H1 (cell line): Measurements from ENCODE around the gene BMPR1A. TPM values are rescaled to one million over a fixed set of nuclear protein-coding genes. Genes with fewer than 3 reads are reported as not detected.

ENCODE experiments used
- CTCF ChIA-PET: fragments of 300-600 bp; sonication (Branson Sonifier 250); formaldehyde crosslinking; loops from one replicate; lab custom pipeline; 2021; ENCODE audit not compliant: partially characterized antibody; lab: Charles Lee
- POLR2A ChIA-PET: fragments of 300-600 bp; sonication (Branson Sonifier 250); formaldehyde crosslinking; loops from one replicate; lab custom pipeline; 2021; ENCODE audit warnings: inconsistent platforms; ENCODE audit not compliant: partially characterized antibody; lab: Charles Lee
- DNase-seq, 2 experiments: peaks; one replicate each; pipeline versions ENCODE4 v3.0.0 to v3.0.0-alpha.2; 2010 to 2022; ENCODE audit warnings: low spot score in 2 of 2, low read depth in 1 of 2, mixed read lengths in 1 of 2
- FAIRE-seq: peaks from 2 replicates; lab custom pipeline; 2011; peaks lifted over from hg19 to GRCh38; lab: Jason Lieb, UNC
- H2AFZ ChIP-seq: 2 replicates; pipeline ENCODE4 v1.8.1; 2012; ENCODE audit warnings: low read length, inconsistent platforms
- H2AK5ac ChIP-seq: 2 replicates; pipeline ENCODE4 v1.6.1; 2013; ENCODE audit warnings: low read depth, low read length
- H2BK120ac ChIP-seq: replicated peaks from 2 replicates; pipeline ENCODE3; 2013; ENCODE audit warnings: low read depth, low read length, inconsistent platforms
- H2BK12ac ChIP-seq: 2 replicates; pipeline ENCODE4 v1.6.1; 2013; ENCODE audit warnings: low read depth, low read length
- H2BK15ac ChIP-seq: 2 replicates; pipeline ENCODE4 v1.6.1; 2013; ENCODE audit warnings: low read length
- H2BK20ac ChIP-seq: 2 replicates; pipeline ENCODE4 v1.6.1; 2013; ENCODE audit warnings: low read length
- H2BK5ac ChIP-seq: 2 replicates; pipeline ENCODE4 v1.6.1; 2013; ENCODE audit warnings: low read depth, low read length
- H3K14ac ChIP-seq: 2 replicates; pipeline ENCODE4 v1.6.1; 2013; ENCODE audit warnings: inconsistent platforms; ENCODE audit not compliant: insufficient read length
- H3K18ac ChIP-seq: 2 replicates; pipeline ENCODE4 v1.6.1; 2013; ENCODE audit warnings: low read length; ENCODE audit errors: extremely low read depth
- H3K23ac ChIP-seq: 2 replicates; pipeline ENCODE4 v1.6.1; 2013; ENCODE audit warnings: inconsistent platforms; ENCODE audit not compliant: insufficient read length
- H3K23me2 ChIP-seq: 2 replicates; pipeline ENCODE4 v1.6.1; 2013; ENCODE audit warnings: low read depth, low read length
- H3K27ac ChIP-seq: 2 replicates; pipeline ENCODE4 v1.6.1; 2011; ENCODE audit warnings: low read depth, low read length, inconsistent platforms
- H3K27me3 ChIP-seq, 4 experiments: replicated peaks in 1 of 4; 1 replicate in 1 of 4; 2 replicates in 3 of 4; pipeline versions ENCODE4 v1.6.1 to v1.8.1; 2011 to 2013; ENCODE audit warnings: low read length in 3 of 4, mild to moderate bottlenecking in 3 of 4, inconsistent platforms in 2 of 4, mixed read lengths in 2 of 4, moderate library complexity in 1 of 4; ENCODE audit not compliant: control insufficient read depth in 3 of 4, insufficient read depth in 3 of 4; ENCODE audit errors: extremely low read depth in 1 of 4
- H3K36me3 ChIP-seq, 4 experiments: 2 replicates each; pipeline versions ENCODE4 v1.6.1 to v1.8.1; 2011 to 2013; ENCODE audit warnings: mild to moderate bottlenecking in 4 of 4, low read length in 3 of 4, moderate library complexity in 2 of 4, control low read depth in 1 of 4, inconsistent platforms in 1 of 4; ENCODE audit not compliant: insufficient read depth in 4 of 4, control insufficient read depth in 2 of 4
- H3K4ac ChIP-seq: replicated peaks from 2 replicates; pipeline ENCODE3; 2013; ENCODE audit warnings: low read length, low read depth, mixed read lengths, inconsistent platforms; ENCODE audit not compliant: insufficient read length
- H3K4me1 ChIP-seq, 4 experiments: replicated peaks in 1 of 4; 1 replicate in 1 of 4; 2 replicates in 3 of 4; pipeline versions ENCODE4 v1.6.1 to v1.8.1; 2011 to 2013; ENCODE audit warnings: low read length in 3 of 4, inconsistent platforms in 2 of 4, mixed read lengths in 1 of 4; ENCODE audit not compliant: insufficient read depth in 4 of 4, control insufficient read depth in 3 of 4
- H3K4me2 ChIP-seq, 2 experiments: 2 replicates each; pipeline versions ENCODE4 v1.6.1 to v1.8.1; 2011 to 2013; ENCODE audit warnings: low read depth in 2 of 2, low read length in 2 of 2, control low read depth in 1 of 2, inconsistent platforms in 1 of 2, mild to moderate bottlenecking in 1 of 2; ENCODE audit not compliant: insufficient read depth in 1 of 2
- H3K4me3 ChIP-seq, 4 experiments: fragments of 200-600, 300-600 bp in 1 of 4; sonication (generic), shearing (Covaris generic), sonication (Bioruptor Twin) in 1 of 4; 2 replicates each; pipeline versions ENCODE4 v1.5.1 to v1.8.1; 2011 to 2016; ENCODE audit warnings: low read length in 4 of 4, low read depth in 3 of 4, control low read depth in 2 of 4, inconsistent platforms in 2 of 4, mild to moderate bottlenecking in 2 of 4, mixed read lengths in 1 of 4, moderate library complexity in 1 of 4; ENCODE audit not compliant: insufficient read depth in 2 of 4; ENCODE audit errors: extremely low read depth in 1 of 4
- H3K56ac ChIP-seq: replicated peaks from 2 replicates; pipeline ENCODE3; 2013; ENCODE audit warnings: low read depth, mild to moderate bottlenecking, mixed read lengths, low read length, inconsistent platforms; ENCODE audit not compliant: insufficient read length
- H3K79me1 ChIP-seq: 2 replicates; pipeline ENCODE4 v1.6.1; 2013; ENCODE audit warnings: low read depth, low read length, control low read depth
- H3K79me2 ChIP-seq, 2 experiments: 2 replicates each; pipeline versions ENCODE4 v1.6.1 to v1.8.1; 2012 to 2013; ENCODE audit warnings: low read length in 2 of 2, mild to moderate bottlenecking in 2 of 2, inconsistent platforms in 1 of 2; ENCODE audit not compliant: insufficient read depth in 2 of 2, control insufficient read depth in 1 of 2
- H3K9ac ChIP-seq, 4 experiments: replicated peaks in 1 of 4; 1 replicate in 1 of 4; 2 replicates in 3 of 4; pipeline versions ENCODE4 v1.6.1 to v1.8.1; 2011 to 2013; ENCODE audit warnings: low read depth in 3 of 4, low read length in 3 of 4, control low read depth in 2 of 4, mild to moderate bottlenecking in 2 of 4, moderate library complexity in 2 of 4, inconsistent platforms in 1 of 4; ENCODE audit errors: extremely low read depth in 1 of 4
- H3K9me3 ChIP-seq, 2 experiments: 2 replicates each; pipeline versions ENCODE4 v1.6.1 to v1.8.1; 2012 to 2013; ENCODE audit warnings: mild to moderate bottlenecking in 2 of 2, moderate library complexity in 2 of 2, control low read depth in 1 of 2, inconsistent platforms in 1 of 2, low read depth in 1 of 2, low read length in 1 of 2, mixed read lengths in 1 of 2; ENCODE audit not compliant: insufficient read depth in 2 of 2
- H4K20me1 ChIP-seq, 2 experiments: replicated peaks in 1 of 2; 2 replicates each; pipeline versions ENCODE3 to v1.8.1; 2011 to 2013; ENCODE audit warnings: inconsistent platforms in 2 of 2, low read length in 2 of 2, mild to moderate bottlenecking in 1 of 2; ENCODE audit not compliant: insufficient read depth in 2 of 2, control insufficient read depth in 1 of 2
- H4K5ac ChIP-seq: 2 replicates; pipeline ENCODE4 v1.6.1; 2013; ENCODE audit warnings: low read length, low read depth, mixed read lengths, inconsistent platforms; ENCODE audit not compliant: insufficient read length
- H4K8ac ChIP-seq: 2 replicates; pipeline ENCODE4 v1.8.0; 2013; ENCODE audit warnings: mild to moderate bottlenecking, moderate library complexity, low read length, inconsistent platforms; ENCODE audit not compliant: insufficient read depth; ENCODE audit errors: extremely low read depth
- H4K91ac ChIP-seq: replicated peaks from 2 replicates; pipeline ENCODE3; 2013; ENCODE audit warnings: low read length, mixed read lengths, inconsistent platforms; ENCODE audit not compliant: insufficient read length
- BRCA1 ChIP-seq: IDR thresholded peaks from 2 replicates; pipeline ENCODE4 v1.6.1; 2012; ENCODE audit warnings: low read depth, low read length, improper control_type of control experiment
- CHD2 ChIP-seq: IDR thresholded peaks from 2 replicates; pipeline ENCODE4 v1.6.1; 2012; ENCODE audit warnings: low read length, improper control_type of control experiment
- CREB1 ChIP-seq: IDR thresholded peaks from 2 replicates; pipeline ENCODE4 v1.6.1; 2012; ENCODE audit warnings: inconsistent platforms
- EGR1 ChIP-seq: IDR thresholded peaks from 2 replicates; pipeline ENCODE4 v1.6.1; 2011; ENCODE audit warnings: low read depth, low read length, borderline replicate concordance
- HDAC2 ChIP-seq, 2 experiments: fragments of 300-600 bp in 1 of 2; sonication (generic) in 1 of 2; IDR thresholded peaks; 2 replicates each; pipeline ENCODE4 v1.6.1; 2011 to 2012; ENCODE audit warnings: low read depth in 2 of 2, low read length in 2 of 2, mild to moderate bottlenecking in 2 of 2, moderate library complexity in 2 of 2, borderline replicate concordance in 1 of 2, inconsistent platforms in 1 of 2
- JUN ChIP-seq: IDR thresholded peaks from 2 replicates; pipeline ENCODE4 v1.6.1; 2011; ENCODE audit warnings: low read depth, mild to moderate bottlenecking, improper control_type of control experiment, low read length
- KDM4A ChIP-seq: IDR thresholded peaks from one replicate; pipeline ENCODE4 v1.7.1; 2012; ENCODE audit warnings: low read depth, mild to moderate bottlenecking, moderate library complexity, low read length, inconsistent platforms; ENCODE audit not compliant: severe bottlenecking
- NANOG ChIP-seq: IDR thresholded peaks from 2 replicates; pipeline ENCODE4 v1.6.1; 2011; ENCODE audit warnings: low read length, low read depth, mild to moderate bottlenecking, inconsistent platforms; ENCODE audit not compliant: insufficient read depth, poor library complexity, severe bottlenecking
- RNF2 ChIP-seq: fragments of 200-900, 300-1000 bp; sonication (generic); IDR thresholded peaks from 2 replicates; pipeline ENCODE4 v1.7.1; 2016; ENCODE audit warnings: borderline replicate concordance, low read depth, mild to moderate bottlenecking, antibody characterized with exemption, low read length; ENCODE audit not compliant: poor library complexity, severe bottlenecking; ENCODE audit errors: missing control alignments
- SIRT6 ChIP-seq: IDR thresholded peaks from one replicate; pipeline ENCODE4 v1.7.1; 2012; ENCODE audit warnings: low read length, inconsistent platforms
- SP1 ChIP-seq: IDR thresholded peaks from 2 replicates; pipeline ENCODE4 v1.6.1; 2011; ENCODE audit warnings: low read depth, low read length
- TAF7 ChIP-seq: optimal IDR thresholded peaks from 2 replicates; pipeline ENCODE3; 2011; ENCODE audit warnings: low read depth, mild to moderate bottlenecking, inconsistent platforms, low read length, moderate library complexity, borderline replicate concordance
- TEAD4 ChIP-seq: IDR thresholded peaks from 2 replicates; pipeline ENCODE4 v1.6.1; 2012; ENCODE audit warnings: low read depth, low read length, inconsistent platforms, mixed read lengths
- WGBS, 2 experiments: shearing (Covaris generic) in 1 of 2; methylation state at CpG; one replicate each; pipeline versions ENCODE4 v1.1.6 to v1.1.7; 2013 to 2015; ENCODE audit warnings: low lambda C conversion rate in 2 of 2, mixed read lengths in 2 of 2, inconsistent platforms in 1 of 2, low coverage in 1 of 2, missing lambda C conversion rate in 1 of 2; ENCODE audit not compliant: insufficient replicate concordance in 2 of 2, insufficient coverage in 1 of 2, insufficient read length in 1 of 2; ENCODE audit errors: extremely low coverage in 1 of 2, missing lambda C conversion rate in 1 of 2; 5-methylcytosine and 5-hydroxymethylcytosine counted together
- polyA plus RNA-seq, 7 experiments: library from polyadenylated mRNA; depleted of rRNA in 3 of 7; stranded (reverse) in 5 of 7; unstranded in 2 of 7; fragments of >200 nt in 5 of 7; fragments of 200-250 nt in 2 of 7; gene quantifications; 1 replicate in 5 of 7; 2 replicates in 1 of 7; 4 replicates in 1 of 7; pipeline versions ENCODE4 v1.2.1 to v1.2.3, GENCODE V29; 2011 to 2013; ENCODE audit warnings: missing spikeins in 2 of 7, mixed read lengths in 2 of 7
- total RNA-seq: library from RNA; stranded (reverse); fragmentation: NEBNext Ultra II Directional; extraction: Animal tissue kit (Norgen Biotek cat#: 25700); gene quantifications from 2 replicates; pipeline ENCODE4 v1.2.1, GENCODE V29; 2021

Gene BMPR1A
- total and polyA plus RNA-seq, 2 of the 8 experiments (the other 6 are each of a cell fraction or from before 2014, with no cell fraction given) = 34.4 to 129 TPM

GRCh38 chr10:86976362-86977056, 220.1 kb downstream of the BMPR1A start:
- Histone ChIP-seq H4K5ac (no peak overlapping the region), H3K56ac (no peak overlapping the region), H3K79me2 (no peaks in the 10 kb centered on the region), H4K91ac (no peak overlapping the region), H3K9me3 (no peaks in the 10 kb centered on the region), H3K27ac (no peak overlapping the region), H2AK5ac (no peak overlapping the region), H3K18ac (no peak overlapping the region), H2BK120ac (no peak overlapping the region), H4K8ac (no peak overlapping the region; the same call in 1 of the 2 replicates), H3K4me1 (peaks cover under 1 to 6% (median 2%) of the 10 kb centered on the region in 4 experiments; a peak in 4 of 7 replicates), H2BK5ac (no peak overlapping the region), H3K14ac (no peak overlapping the region), H3K23ac (no peak overlapping the region), H3K4me3 (no peak overlapping the region), H2BK15ac (no peak overlapping the region), H2BK20ac (no peak overlapping the region), H3K36me3 (no peaks in the 10 kb centered on the region), H3K27me3 (peaks cover 1 to 17% (median 14%) of the 10 kb centered on the region in 4 experiments), H3K9ac (no peak overlapping the region), H3K4me2 (no peak overlapping the region), H2AFZ (no peak overlapping the region), H2BK12ac (no peak overlapping the region), H3K79me1 (no peaks in the 10 kb centered on the region), H4K20me1 (no peaks in the 10 kb centered on the region), H3K4ac (no peak overlapping the region), H3K23me2 (peaks cover 5% of the 10 kb centered on the region; the same call in 1 of the 2 replicates)
- CTCF ChIA-PET = interaction anchor here (0.9 to 3.2 kb wide), 6 partner anchors 10 to 78 kb away, joined by 3 to 25 read pairs (median 7); partner anchors contain the start of gene ADIRF
- POLR2A ChIA-PET = interaction anchor here (0.6 kb wide), 1 partner anchor 368 kb away, joined by 3 read pairs; no protein-coding TSS in a partner anchor
- no peak for FAIRE-seq
- WGBS, 2 experiments = 84% methylated on average over 4 of the region's 5 CpGs; no CpG with 5 or more reads in 1 of the 2 experiments
- no peak for DNase-seq
- TF ChIP-seq CHD2 (no peak), SIRT6 (no peak), HDAC2 (IDR thresholded peaks at IDR 0.05; ENCODE audit: borderline replicate concordance in 1 of 2, low read depth in 2 of 2, low read length in 2 of 2) (no peak), CREB1 (no peak), TAF7 (no peak), SP1 (no peak), JUN (no peak), BRCA1 (no peak), TEAD4 (no peak), EGR1 (no peak), RNF2 (no peak), KDM4A (no peak), NANOG (no peak)
